Heart left ventricle (tissue), 16 donors: ENCODE data around the gene SCFD1. TPM values are rescaled to one million over a fixed set of nuclear protein-coding genes. Genes with fewer than 3 reads are reported as not detected.
"Not testable (repeated sequence)": the region's sequence is repeated elsewhere in the genome, so short reads cannot be mapped to it uniquely, and the experiment has no call there.

ENCODE experiments used
- ATAC-seq, 4 donors: fragments of 200-7000 bp; cut with Tn5 transposase; one replicate each; pipeline ENCODE4 v1.9.1; 2020 to 2022; ENCODE audit warnings: moderate library complexity in 4 of 4, mild to moderate bottlenecking in 3 of 4, moderate number of reproducible peaks in 1 of 4
- DNase-seq, 5 donors: peaks; one replicate each; pipeline ENCODE4 v3.0.0-alpha.2; 2020
- H3K27ac ChIP-seq, 12 donors: fragments of 200-600 bp; sonication (generic) in 4 of 12; one replicate each; pipeline versions ENCODE4 v1.5.0 to v1.8.0; 2016 to 2022; ENCODE audit warnings: mild to moderate bottlenecking in 2 of 12
- H3K27me3 ChIP-seq, 9 donors: fragments of 200-600 bp; sonication (generic) in 2 of 9; one replicate each; pipeline versions ENCODE4 v1.5.1 to v1.8.0; 2016 to 2022; ENCODE audit warnings: mild to moderate bottlenecking in 3 of 9
- H3K36me3 ChIP-seq, 9 donors: fragments of 200-600 bp; sonication (generic) in 2 of 9; one replicate each; pipeline versions ENCODE4 v1.5.0 to v1.8.0; 2018 to 2022; ENCODE audit warnings: mild to moderate bottlenecking in 2 of 9
- H3K4me1 ChIP-seq, 12 donors: fragments of 200-600 bp; sonication (generic) in 4 of 12; one replicate each; pipeline versions ENCODE4 v1.5.0 to v1.8.0; 2016 to 2022; ENCODE audit warnings: mild to moderate bottlenecking in 3 of 12
- H3K4me3 ChIP-seq, 12 donors: fragments of 200-600 bp; sonication (generic) in 4 of 12; one replicate each; pipeline versions ENCODE4 v1.5.0 to v1.8.0; 2017 to 2022; ENCODE audit warnings: mild to moderate bottlenecking in 9 of 12, moderate library complexity in 4 of 12
- H3K9me3 ChIP-seq, 12 donors: fragments of 200-600 bp; sonication (generic) in 4 of 12; one replicate each; pipeline versions ENCODE4 v1.5.0 to v1.8.0; 2016 to 2022; ENCODE audit warnings: mild to moderate bottlenecking in 1 of 12
- POLR2A ChIP-seq, 2 donors: fragments of 450-650 bp; IDR thresholded peaks; one replicate each; pipeline ENCODE4 v1.6.1; 2017; ENCODE audit warnings: antibody characterized with exemption in 2 of 2, mild to moderate bottlenecking in 2 of 2, moderate library complexity in 2 of 2
- WGBS, 4 donors: extraction: QIAGEN DNeasy Blood & Tissue Kit in 2 of 4; methylation state at CpG; one replicate each; pipeline versions ENCODE4 v1.1.5 to v1.1.7; 2013 to 2018; 5-methylcytosine and 5-hydroxymethylcytosine counted together
- intact Hi-C, 10 donors: fragments of 100-400 bp; cut with DNase I; formaldehyde crosslinking; loops; one replicate each; pipeline versions ENCODE4 v1.11.1 to v1.14.2; 2022
- polyA plus RNA-seq, 2 donors: library from polyadenylated mRNA; stranded (reverse); fragments of 200-250 nt; gene quantifications; one replicate each; pipeline ENCODE4 v1.2.3, GENCODE V29; 2013
- total RNA-seq, 9 donors: library from RNA; depleted of rRNA in 2 of 9; stranded (reverse); fragments of >200 nt in 2 of 9; fragmentation: NEBNext Ultra II Directional in 3 of 9; extraction: Animal tissue kit (Norgen Biotek cat#: 25700) in 3 of 9; gene quantifications; one replicate each; pipeline versions ENCODE4 v1.1.0 to v1.2.4, GENCODE V29; 2016 to 2023
- TF ChIP-seq, protein P1 (sequence below), 12 donors: fragments of 200-600 bp; sonication (generic) in 4 of 12; IDR thresholded peaks; one replicate each; pipeline versions ENCODE4 v1.5.0 to v1.8.0; 2018 to 2022; ENCODE audit warnings: antibody characterized with exemption in 12 of 12, mild to moderate bottlenecking in 5 of 12
- donor health status: ischemic (EF 13 %, LVEDD 7.1; RV severe dilation, severe dysfunction).
- donor health status: healthy with polysubstance abuse.
- donor health status: DM: no; HTN: yes; CAD: no.
- donor health status: DM: no; HTN: no; CAD: no.
- donor health status: ischemic (EF 25% LVEDD 6.9; RV normal size, moderate dysfunction).
- donor health status: ischemic (EF 25% LVEDD 5.7; RV mildly dilated, moderate dysfunction).
- donor health status: healthy.
- donor health status: DM: yes; HTN: yes; CAD: no.
- donor health status: ischemic (EF 35%, LVEDD 5.7; RV mildly dilated, moderate dysfunction).
- donor health status: nonischemic (EF 11% LVEDD 7.7; RV severe dilation, severe dysfunction).
- donor health status: DM: yes; HTN: yes; CAD: no.
- donor health status: PGD.
- donor health status: ischemic (EF 29% LVEDD 5.4; RV normal size, mild dysfunction).
- donor health status: nonischemic (EF 23%, LVEDD 6.1; RV moderate dilation, normal function).

Gene SCFD1
- total and polyA plus RNA-seq, 11 donors, result 23.5 to 64.4 (median 41.4) TPM

GRCh38 chr14:30641207-30641606 is 19.1 kb downstream of the SCFD1 start:
- Histone ChIP-seq H3K27ac (no peak overlapping the region), H3K4me1 (peaks cover 0 to 8% (median 0%) of the 10 kb centered on the region in 12 donors), H3K9me3 (peaks cover 0 to 25% (median 8%) of the 10 kb centered on the region in 12 donors), H3K27me3 (no peaks in the 10 kb centered on the region), H3K4me3 (no peak overlapping the region), H3K36me3 (peaks cover 0 to 89% (median 81%) of the 10 kb centered on the region in 9 donors)
- TF ChIP-seq, protein P1, sequence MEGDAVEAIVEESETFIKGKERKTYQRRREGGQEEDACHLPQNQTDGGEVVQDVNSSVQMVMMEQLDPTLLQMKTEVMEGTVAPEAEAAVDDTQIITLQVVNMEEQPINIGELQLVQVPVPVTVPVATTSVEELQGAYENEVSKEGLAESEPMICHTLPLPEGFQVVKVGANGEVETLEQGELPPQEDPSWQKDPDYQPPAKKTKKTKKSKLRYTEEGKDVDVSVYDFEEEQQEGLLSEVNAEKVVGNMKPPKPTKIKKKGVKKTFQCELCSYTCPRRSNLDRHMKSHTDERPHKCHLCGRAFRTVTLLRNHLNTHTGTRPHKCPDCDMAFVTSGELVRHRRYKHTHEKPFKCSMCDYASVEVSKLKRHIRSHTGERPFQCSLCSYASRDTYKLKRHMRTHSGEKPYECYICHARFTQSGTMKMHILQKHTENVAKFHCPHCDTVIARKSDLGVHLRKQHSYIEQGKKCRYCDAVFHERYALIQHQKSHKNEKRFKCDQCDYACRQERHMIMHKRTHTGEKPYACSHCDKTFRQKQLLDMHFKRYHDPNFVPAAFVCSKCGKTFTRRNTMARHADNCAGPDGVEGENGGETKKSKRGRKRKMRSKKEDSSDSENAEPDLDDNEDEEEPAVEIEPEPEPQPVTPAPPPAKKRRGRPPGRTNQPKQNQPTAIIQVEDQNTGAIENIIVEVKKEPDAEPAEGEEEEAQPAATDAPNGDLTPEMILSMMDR (IDR thresholded peaks at IDR 0.05), result no peak
- no peak for TF ChIP-seq POLR2A (IDR thresholded peaks at IDR 0.05)
- no peak for ATAC-seq
- no peak for DNase-seq
- 96 to 100% (median 97%) methylated on average over 1 of the region's 1 CpG for WGBS, 4 donors
- intact Hi-C loops, result no loop called here

DNA sequence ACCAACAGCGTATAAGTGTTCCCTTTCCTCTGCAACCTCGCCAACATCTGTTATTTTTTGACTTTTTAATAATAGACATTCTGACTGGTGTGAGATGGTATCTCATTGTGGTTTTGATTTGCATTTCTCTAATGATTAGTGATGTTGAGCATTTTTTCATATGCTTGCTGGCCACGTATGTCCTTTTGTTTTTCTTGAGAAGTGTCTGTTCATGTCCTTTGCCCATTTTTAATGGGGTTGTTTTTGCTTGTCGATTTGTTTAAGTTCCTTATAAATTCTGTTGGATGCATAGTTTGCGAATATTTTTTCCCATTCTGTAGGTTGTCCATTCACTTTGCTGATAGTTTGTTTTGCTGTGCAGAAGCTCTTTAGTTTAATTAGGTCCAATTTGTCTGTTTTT is 22.3 kb downstream of the SCFD1 start:
- ATAC-seq, H3K4me3 ChIP-seq, H3K27me3 ChIP-seq, H3K27ac ChIP-seq, intact Hi-C loops, DNase-seq, H3K4me1 ChIP-seq: not testable (repeated sequence)
- H3K36me3 ChIP-seq, result peaks cover 0 to 90% (median 79%) of the 10 kb centered on the region in 9 donors
- WGBS, 4 donors, result 94 to 99% (median 98%) methylated on average over 5 of the region's 5 CpGs
- H3K9me3 ChIP-seq, result peaks cover 0 to 25% (median 8%) of the 10 kb centered on the region in 12 donors

DNA sequence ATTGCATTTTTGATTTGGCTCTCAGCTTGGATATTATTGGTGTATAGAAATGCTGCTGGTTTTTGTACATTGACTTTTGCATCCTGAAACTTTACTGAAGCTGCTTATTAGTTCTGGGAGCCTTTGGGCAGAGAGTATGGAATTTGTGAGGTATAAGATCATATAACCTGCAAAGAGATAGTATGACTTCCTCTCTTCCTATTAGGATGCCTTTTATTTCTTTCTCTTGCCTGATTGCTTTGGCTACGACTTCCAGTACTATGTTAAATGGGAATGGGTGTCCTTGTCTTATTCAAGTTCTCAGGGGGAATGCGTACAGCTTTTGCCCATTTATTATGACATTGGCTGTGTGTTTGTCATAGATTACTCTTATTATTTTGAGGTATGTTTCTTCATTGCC is 23.5 kb downstream of the SCFD1 start:
- no peaks in the 10 kb centered on the region for H3K27me3 ChIP-seq
- intact Hi-C loops, result no loop called here
- DNase-seq, result no peak
- H3K9me3 ChIP-seq, result peaks cover 0 to 25% (median 8%) of the 10 kb centered on the region in 12 donors
- 95 to 99% (median 99%) methylated on average over 2 of the region's 2 CpGs for WGBS, 4 donors
- no peak overlapping the region for H3K27ac ChIP-seq
- ATAC-seq, result no peak
- H3K4me1 ChIP-seq, result no peaks in the 10 kb centered on the region
- TF ChIP-seq, protein P1 (IDR thresholded peaks at IDR 0.05), result no peak
- TF ChIP-seq POLR2A (IDR thresholded peaks at IDR 0.05), result no peak
- H3K4me3 ChIP-seq, result no peak overlapping the region
- peaks cover 0 to 94% (median 79%) of the 10 kb centered on the region in 9 donors for H3K36me3 ChIP-seq

- no peaks in the 10 kb centered on the region for H3K4me1 ChIP-seq
- H3K4me3 ChIP-seq, result no peak overlapping the region
- H3K9me3 ChIP-seq, result peaks cover 0 to 25% (median 8%) of the 10 kb centered on the region in 12 donors
- no peaks in the 10 kb centered on the region for H3K27me3 ChIP-seq
- no peak overlapping the region for H3K27ac ChIP-seq
- intact Hi-C loops, result no loop called here
- TF ChIP-seq, protein P1 (IDR thresholded peaks at IDR 0.05), result no peak
- no peak for TF ChIP-seq POLR2A (IDR thresholded peaks at IDR 0.05)
- peaks cover 0 to 96% (median 81%) of the 10 kb centered on the region in 9 donors for H3K36me3 ChIP-seq
- ATAC-seq (no peak), DNase-seq (no peak)
- 95 to 99% (median 96%) methylated on average over 2 of the region's 2 CpGs for WGBS, 4 donors
Observed at GRCh38 chr14:30648471-30648870, 26.4 kb downstream of the SCFD1 start.

DNA sequence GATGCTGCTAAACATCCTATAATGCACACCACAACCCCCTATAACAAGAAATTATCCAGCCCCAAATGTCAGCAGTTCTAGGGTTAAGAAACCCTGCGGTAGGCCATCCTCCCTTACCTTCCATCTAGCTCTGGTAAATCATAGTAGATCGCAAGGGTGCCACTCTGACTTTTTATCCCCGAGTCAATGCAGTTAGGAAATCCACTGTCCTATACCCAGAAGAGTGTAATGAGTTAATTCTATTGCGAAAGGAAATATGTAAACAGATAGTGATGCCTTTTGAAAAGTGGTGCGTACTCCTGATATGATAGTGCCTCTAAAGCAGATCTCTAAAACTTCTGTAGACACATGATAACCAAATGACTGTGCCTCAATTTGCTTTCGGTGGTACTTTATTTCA is 29.8 kb downstream of the SCFD1 start:
- intact Hi-C loops, result loop anchor here in 4 of 10 donors (10.0 kb wide), 3 partner anchors 53 to 263 kb away; no protein-coding TSS in a partner anchor
- DNase-seq (no peak), ATAC-seq (no peak)
- H3K4me1 ChIP-seq, result no peaks in the 10 kb centered on the region
- peaks cover 0 to 93% (median 80%) of the 10 kb centered on the region in 9 donors for H3K36me3 ChIP-seq
- no peaks in the 10 kb centered on the region for H3K27me3 ChIP-seq
- no peak overlapping the region for H3K27ac ChIP-seq
- WGBS, 4 donors, result 82 to 91% (median 86%) methylated on average over 6 of the region's 6 CpGs
- H3K4me3 ChIP-seq, result no peak overlapping the region
- TF ChIP-seq, protein P1 (IDR thresholded peaks at IDR 0.05), result no peak
- H3K9me3 ChIP-seq, result no peaks in the 10 kb centered on the region
